HG02870 (cell line): Measurements from ENCODE around the gene ASXL1.
"Not testable (repeated sequence)": the region's sequence is repeated elsewhere in the genome, so short reads cannot be mapped to it uniquely, and the experiment has no call there.

Experiments
- ATAC-seq: cut with Tn5 transposase; IDR thresholded peaks from one replicate; pipeline ENCODE4 v1.9.1; 2021; ENCODE audit warnings: mild to moderate bottlenecking, moderate library complexity; ENCODE audit not compliant: unreplicated experiment

The ASXL1 gene

DNA sequence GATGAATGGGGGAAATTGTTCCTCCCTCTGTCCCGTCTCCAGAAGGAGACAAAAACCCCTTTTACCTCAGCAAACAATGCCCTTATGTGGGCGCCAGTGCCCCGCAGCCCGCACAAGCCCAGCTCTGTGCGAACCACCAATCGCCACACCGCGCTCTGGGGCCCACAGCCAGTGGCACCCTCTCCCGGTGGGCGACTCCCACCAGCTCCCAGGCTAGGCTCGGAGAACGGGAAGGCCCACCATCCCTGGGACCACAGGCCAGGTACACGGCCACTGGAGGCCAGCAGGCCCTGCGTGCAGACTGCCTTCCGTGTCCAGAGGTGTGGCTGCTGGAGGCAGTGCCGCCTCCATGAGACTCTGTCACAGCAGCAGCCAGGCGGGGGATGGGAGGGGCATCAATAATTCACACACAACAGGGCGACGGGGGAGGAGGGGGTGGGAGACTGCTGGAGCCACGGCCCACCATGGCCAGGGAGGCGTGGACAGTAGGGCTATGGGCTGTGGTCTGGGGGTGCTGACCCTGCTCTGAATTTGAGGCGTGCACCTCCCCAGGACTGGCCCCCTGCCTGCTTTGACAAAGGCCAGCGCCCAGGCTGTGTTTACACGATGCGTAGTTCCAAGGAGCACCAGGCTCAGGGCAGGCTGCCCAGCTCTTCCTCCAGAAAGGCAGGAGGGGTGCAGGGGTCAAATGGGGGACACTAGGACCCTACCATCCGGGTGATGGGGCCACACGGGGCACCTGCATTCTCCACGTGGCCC is 105.7 kb downstream of the ASXL1 start:
- ATAC-seq, result no peak

- no peak for ATAC-seq
Measured at GRCh38 chr20:32464401-32465091, 106.4 kb downstream of the ASXL1 start.

GRCh38 chr20:32465092-32465900 is 107.2 kb downstream of the ASXL1 start:
- no peak for ATAC-seq

DNA sequence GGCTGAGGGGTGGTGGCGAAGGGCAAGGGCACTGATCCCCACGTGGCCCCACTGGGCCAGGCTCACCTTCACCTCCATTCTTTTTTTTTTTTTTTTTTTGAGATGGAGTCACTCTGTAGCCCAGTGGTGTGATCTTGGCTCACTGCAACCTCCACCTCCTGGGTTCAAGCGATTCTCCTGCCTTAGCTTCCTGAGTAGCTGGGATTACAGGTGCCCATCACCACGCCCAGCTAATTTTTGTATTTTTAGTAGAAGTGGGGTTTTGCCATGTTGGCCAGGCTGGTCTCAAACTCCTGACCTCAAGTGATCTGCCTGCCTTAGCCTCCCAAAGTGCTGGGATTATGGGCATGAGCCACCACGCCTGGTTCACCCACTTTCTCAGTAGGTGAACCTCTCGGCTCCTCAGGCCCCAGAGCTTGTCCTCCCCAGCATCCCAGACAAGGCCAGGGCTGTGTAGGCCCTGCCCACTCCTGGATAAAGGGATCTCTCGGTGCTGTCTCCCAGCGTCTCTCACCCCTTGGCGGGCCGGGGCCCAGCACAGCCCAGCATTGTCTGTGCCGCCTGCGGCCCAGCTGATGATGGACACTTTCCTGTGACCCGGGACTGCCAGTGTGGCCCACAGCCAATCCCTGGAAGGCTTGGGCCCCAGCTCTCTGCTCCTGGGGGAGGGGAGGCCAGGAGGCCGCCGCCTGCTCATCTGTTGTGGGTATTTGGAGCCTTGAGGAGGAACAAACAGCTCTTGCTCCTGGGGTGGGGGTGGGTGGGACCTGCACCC is 108.0 kb downstream of the ASXL1 start:
- ATAC-seq, result not testable (repeated sequence)

DNA sequence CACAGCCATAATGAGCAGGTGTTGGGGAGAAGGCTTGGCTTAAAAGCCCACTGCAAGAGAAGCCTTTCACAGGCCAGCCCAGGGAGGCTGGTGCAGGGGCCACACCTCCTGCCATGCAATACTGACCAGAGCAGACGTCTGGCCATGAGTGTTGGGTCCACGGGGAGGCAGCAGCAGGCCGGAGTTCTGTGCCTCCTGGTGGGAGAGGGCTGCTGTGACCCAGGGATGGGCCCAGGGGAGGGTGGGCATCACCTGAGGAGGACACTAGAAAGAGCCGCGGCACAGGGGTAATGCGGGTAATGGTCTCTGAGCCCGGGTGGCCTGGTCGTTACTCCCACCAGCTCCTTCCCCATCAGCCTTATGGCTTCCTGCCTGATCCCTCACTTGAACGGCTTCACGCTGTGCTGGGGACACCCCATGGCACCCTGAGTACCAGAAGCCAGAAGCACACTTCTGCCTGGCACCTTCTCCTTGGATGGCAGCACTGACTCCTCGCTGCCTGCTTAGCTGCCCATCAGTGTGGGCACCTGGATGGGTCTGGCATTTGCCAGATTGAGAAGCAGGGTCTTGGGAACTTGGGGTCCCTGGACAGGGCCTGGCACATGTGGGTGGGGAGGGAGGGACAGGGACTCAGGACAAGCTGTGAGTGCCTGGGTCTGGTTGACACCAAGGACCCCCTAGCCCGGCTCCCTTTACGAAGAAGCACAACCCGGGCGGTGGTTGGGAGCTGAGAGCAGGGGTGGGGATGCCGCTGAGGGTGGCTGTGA is 108.8 kb downstream of the ASXL1 start:
- ATAC-seq, result no peak

DNA sequence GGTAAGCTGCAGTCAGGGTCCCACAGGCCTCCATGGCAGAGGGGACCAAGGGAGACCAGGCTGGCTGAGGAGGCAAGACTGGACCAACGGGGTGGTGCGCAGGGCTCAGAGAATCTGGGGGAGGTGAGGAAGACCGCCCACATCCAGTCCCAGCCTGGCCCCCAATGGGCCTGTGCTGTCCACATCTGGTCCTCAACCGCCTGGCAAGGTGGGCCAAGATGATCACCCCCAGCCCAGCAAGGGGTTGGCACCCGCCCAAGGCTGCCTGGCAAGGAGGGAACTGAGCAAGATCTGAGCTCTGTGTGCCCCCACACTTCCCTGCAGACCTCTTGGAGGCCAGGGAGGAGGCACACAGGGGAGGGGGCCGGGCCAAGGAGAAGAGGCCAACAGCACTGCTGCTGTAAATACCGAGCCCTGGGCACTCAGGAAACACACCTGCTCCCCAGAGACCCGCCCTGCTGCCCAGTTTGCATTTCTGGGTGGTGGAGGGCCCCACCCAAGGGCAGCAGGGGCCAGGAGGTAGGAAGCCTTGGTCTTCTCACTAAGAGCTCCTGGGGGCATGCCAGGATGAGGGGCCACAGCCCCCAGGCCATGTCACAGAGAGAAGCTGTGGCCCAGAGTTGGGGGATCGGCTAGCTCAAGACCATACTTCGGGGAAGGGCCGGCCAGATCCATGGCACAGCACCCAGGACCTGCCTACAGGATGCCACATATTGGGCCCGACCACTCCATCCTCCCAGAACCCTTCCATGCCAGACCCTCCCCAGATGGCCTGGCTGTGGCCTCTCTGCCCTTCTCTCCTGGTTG is 109.6 kb downstream of the ASXL1 start:
- no peak for ATAC-seq

GRCh38 chr20:32468313-32468640 is 110.1 kb downstream of the ASXL1 start:
- ATAC-seq, result no peak

- ATAC-seq, result no peak
Measured at GRCh38 chr20:32468860-32469259, 110.7 kb downstream of the ASXL1 start.

- no peak for ATAC-seq
Measured at GRCh38 chr20:32470025-32470861, 112.1 kb downstream of the ASXL1 start.

DNA sequence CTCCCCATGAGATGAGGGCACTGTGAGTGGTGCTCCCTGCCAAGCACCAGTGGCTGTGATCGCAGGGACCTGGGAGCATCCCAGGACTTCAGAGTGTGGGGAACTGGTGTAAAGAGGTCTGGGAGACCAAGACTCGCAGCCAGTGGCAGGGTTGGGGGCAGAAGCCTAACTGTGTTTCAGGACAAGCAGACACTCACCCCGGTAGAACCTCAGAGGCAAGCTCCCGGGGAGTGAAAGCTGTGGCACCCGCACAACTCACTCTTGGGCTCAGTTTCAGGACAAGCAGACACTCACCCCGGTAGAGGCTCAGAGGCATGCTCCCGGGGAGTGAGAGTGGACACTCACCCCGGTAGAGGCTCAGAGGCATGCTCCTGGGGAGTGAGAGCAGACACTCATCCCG is 112.8 kb downstream of the ASXL1 start:
- ATAC-seq, result no peak

DNA sequence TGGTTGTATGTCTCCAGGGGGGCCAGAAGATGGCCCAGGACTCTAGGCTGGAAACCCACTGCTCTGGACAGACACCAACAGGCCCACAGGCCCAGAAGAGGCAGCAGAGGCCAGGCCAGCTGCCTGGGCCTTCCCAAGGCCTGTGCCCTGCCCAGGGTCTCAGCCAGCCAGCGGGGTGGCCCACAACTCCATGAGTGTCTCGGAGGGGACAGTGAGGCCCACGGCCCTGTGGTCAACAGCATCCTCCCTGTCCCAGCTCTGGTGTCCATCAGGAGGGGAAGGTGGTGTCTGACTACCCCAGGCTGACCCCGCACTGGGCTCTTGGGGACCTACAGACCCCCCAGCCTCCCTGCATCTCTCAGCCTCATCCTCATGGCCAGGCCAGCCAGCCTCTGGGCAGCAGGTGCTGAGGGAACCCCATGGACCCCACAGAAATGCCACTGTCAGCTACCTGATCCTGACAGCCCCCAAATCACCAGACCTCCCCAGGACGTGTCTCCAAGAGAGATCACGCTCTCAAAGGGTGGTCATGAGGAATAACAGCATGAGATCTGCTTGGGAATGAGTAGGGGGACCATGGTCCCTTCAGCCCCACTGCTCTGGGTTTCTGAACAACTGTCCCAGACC is 114.6 kb downstream of the ASXL1 start:
- ATAC-seq, result no peak

DNA sequence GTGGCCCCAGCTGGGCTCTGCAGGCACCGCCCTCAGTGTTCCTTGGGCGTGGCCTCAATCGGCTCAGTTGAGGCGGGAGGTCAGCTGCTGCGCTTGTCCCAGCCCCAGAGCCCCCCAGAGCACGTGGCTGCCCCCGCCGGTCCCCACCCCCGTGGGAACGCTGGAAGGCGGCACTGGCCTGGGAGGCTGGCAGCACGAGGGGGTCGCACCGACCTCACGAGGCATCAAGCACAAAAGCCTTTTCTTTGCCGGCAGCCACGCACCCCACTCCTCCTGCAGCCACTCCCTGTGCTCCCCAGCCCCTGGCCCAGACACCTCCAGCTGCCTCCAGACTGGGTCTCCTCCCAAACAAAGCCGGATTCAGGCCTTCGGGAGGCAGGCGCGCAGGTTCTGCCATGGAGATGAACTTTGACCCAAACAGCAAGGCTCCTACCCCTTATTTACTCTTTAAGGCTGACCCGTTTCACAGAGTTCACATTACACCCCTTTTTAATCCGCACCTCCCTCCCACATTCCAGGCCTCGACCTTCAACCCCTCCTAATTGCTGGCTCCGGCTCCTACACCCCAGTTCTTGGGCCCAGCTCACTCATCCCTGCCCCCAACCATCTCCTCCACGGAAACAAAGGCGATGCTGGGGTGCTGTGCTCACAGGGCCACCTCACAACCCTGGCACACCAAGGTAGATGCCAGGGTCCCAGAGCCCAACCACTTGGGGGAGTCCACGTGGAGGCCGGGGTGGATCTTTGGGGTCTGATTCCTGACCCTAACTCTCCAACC is 115.3 kb downstream of the ASXL1 start:
- ATAC-seq, result no peak

DNA sequence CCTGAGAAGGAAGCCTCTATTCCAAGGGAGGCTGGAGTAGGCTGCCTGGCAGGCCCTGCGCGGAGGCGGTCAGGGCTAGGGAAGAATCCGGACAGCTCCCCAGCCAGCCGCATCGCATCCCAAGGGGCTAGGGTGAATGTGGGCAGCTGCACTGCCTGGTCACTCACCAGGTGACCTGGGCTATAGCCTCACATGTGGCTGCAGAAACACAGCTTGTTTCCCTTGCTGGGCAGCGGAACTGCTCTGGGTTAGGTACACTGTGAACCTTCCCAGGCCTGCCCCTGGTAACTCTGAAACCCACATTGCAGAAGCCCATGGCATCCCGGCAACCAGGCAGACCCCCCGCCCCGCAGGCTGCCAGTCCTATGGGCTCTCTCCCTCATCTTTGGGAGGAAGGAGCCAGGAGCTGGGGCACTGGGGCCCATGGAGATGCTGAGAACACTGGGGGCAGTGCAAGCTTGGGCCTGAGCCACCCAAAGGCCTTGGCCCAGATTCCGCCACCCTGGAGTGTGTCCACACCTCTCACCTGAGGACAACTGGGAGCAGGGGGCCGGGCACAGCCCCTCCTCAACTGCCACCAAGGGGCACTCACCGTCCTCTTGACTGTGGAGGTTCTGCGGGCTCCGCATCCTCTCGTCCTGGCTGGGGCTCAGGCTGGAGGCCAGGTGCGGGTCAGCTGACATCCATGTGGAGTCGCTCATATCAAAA is 116.0 kb downstream of the ASXL1 start:
- ATAC-seq, result no peak

DNA sequence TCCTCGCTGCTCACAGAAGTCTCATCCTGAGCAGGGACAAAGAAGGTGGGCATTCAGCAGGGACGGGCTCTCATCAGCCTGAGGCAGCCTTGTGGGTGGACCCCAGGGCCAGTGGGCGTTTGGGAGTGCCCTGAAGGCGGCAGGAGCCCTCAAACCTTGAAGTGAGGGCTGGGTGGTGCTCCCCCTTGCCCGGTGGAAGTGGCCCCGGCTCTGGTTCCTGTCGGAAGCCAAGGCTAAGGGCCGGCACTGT is 116.5 kb downstream of the ASXL1 start:
- no peak for ATAC-seq

DNA sequence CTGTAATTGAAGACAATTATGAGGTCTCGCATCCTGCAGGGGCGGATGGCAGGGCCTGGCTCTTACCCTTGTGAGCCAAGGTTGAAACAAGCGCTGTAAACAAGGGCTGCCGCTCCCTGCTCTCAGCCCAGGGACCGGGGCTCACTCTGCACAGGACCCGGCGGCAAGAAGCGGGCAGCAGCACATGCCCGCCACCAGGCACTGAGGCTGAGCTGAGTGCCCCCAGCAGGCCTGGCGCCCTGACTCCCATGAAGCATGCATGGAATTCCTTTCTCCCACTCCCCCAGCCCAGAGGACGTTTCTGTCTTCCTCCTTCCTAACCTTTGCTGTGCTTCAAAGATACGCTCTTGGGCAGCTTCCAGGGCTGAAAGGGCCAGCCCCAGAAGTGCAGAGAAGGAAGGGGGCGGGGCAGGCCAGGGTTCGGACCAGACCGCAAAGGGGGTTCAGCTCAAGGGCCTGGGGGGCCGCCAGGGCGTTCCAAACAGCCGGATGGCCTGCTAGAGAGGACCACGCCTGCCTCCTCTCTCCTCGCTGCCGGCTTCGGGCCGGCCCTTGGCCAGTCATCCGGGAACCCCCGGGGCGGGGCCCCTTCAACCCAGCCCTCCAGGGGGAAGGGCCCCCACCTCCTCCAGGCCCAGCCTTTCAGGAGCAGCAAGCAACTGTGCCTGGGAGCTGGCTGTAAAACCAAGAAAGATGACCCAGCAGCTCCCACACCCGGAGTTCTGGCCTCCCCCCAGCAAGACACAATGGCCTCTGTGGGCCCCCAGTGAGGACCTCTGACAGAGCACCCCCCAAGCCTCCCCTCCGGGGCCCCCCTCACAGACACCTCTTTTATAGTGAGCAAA is 117.1 kb downstream of the ASXL1 start:
- ATAC-seq, result no peak
